BJ (cell line): ENCODE data around the gene CCDC86. TPM values are rescaled to one million over a fixed set of nuclear protein-coding genes. Genes with fewer than 3 reads are reported as not detected.

Experiments
- CTCF ChIA-PET: fragments of 350-600 bp; formaldehyde crosslinking; extraction: SDS; loops from one replicate; lab custom pipeline; 2021; ENCODE audit warnings: antibody characterized with exemption, inconsistent platforms; lab: Yijun Ruan, JAX
- POLR2A ChIA-PET: fragments of 300-600 bp; sonication (Branson Sonifier 250); formaldehyde crosslinking; extraction: SDS; loops from one replicate; lab custom pipeline; 2021; ENCODE audit warnings: antibody characterized with exemption; lab: Charles Lee
- DNase-seq: peaks from one replicate; pipeline ENCODE4 v3.0.0-alpha.2; 2011; ENCODE audit warnings: low read depth
- H3K27me3 ChIP-seq: 2 replicates; pipeline ENCODE4 v1.6.0; 2011; ENCODE audit warnings: low read length; ENCODE audit not compliant: control insufficient read depth, insufficient read depth
- H3K36me3 ChIP-seq: 2 replicates; pipeline ENCODE4 v1.5.1; 2011; ENCODE audit warnings: low read length; ENCODE audit not compliant: control insufficient read depth, insufficient read depth
- H3K4me3 ChIP-seq: 2 replicates; pipeline ENCODE4 v1.5.1; 2011; ENCODE audit warnings: low read depth, mild to moderate bottlenecking, control low read depth, low read length
- CTCF ChIP-seq: IDR thresholded peaks from 2 replicates; pipeline ENCODE4 v1.5.1; 2011; ENCODE audit warnings: low read depth, mild to moderate bottlenecking, control low read depth, inconsistent platforms, low read length, moderate library complexity; ENCODE audit not compliant: insufficient read depth
- polyA plus RNA-seq: library from polyadenylated mRNA; depleted of rRNA; stranded (reverse); fragments of >200 nt; gene quantifications from 2 replicates; pipeline ENCODE4 v1.2.3, GENCODE V29; 2011

CCDC86 gene
- polyA plus RNA-seq, 1 experiment: 21.2 TPM

GRCh38 chr11:60857378-60858232, 15.7 kb downstream of the CCDC86 start:
- no peaks in the 10 kb centered on the region for H3K36me3 ChIP-seq
- DNase-seq: no peak
- ChIA-PET POLR2A (no interaction called here), CTCF (interaction anchor here (2.5 kb wide), 1 partner anchor 26 kb away, joined by 12 read pairs; no protein-coding TSS in a partner anchor)
- TF ChIP-seq CTCF: no peak
- H3K4me3 ChIP-seq: no peak overlapping the region
- peaks cover 1% of the 10 kb centered on the region; the same call in 1 of the 2 replicates for H3K27me3 ChIP-seq

GRCh38 chr11:60858236-60858635, 16.3 kb downstream of the CCDC86 start:
- CTCF ChIA-PET: no interaction called here
- no peak for DNase-seq
- no peak for TF ChIP-seq CTCF
- no peaks in the 10 kb centered on the region for H3K36me3 ChIP-seq
- H3K4me3 ChIP-seq: no peak overlapping the region
- peaks cover 1% of the 10 kb centered on the region; the same call in 1 of the 2 replicates for H3K27me3 ChIP-seq
- POLR2A ChIA-PET: no interaction called here

- H3K27me3 ChIP-seq: peaks cover 1% of the 10 kb centered on the region; the same call in 1 of the 2 replicates
- POLR2A ChIA-PET: no interaction called here
- CTCF ChIA-PET: no interaction called here
- no peaks in the 10 kb centered on the region for H3K36me3 ChIP-seq
- no peak for DNase-seq
- no peak overlapping the region for H3K4me3 ChIP-seq
- TF ChIP-seq CTCF: no peak
Measured at GRCh38 chr11:60858731-60859464, 17.0 kb downstream of the CCDC86 start.

GRCh38 chr11:60859616-60860250, 17.8 kb downstream of the CCDC86 start:
- no peaks in the 10 kb centered on the region for H3K36me3 ChIP-seq
- POLR2A ChIA-PET: no interaction called here
- CTCF ChIA-PET: interaction anchor here (1.6 kb wide), 1 partner anchor 28 kb away, joined by 5 read pairs; no protein-coding TSS in a partner anchor
- no peak overlapping the region for H3K4me3 ChIP-seq
- no peak for DNase-seq
- TF ChIP-seq CTCF: no peak
- peaks cover 1% of the 10 kb centered on the region; the same call in 1 of the 2 replicates for H3K27me3 ChIP-seq
